ENCODE data around the gene SYNE2.
"Not testable (repeated sequence)": the region's sequence is repeated elsewhere in the genome, so short reads cannot be mapped to it uniquely, and the experiment has no call there.

The SYNE2 gene

GRCh38 chr14:64123241-64123822, 270.5 kb downstream of the SYNE2 start:
- no peak for DNase-seq (ENCODE audit: low read depth)

- no peak for DNase-seq (ENCODE audit: low read depth)
Observed at GRCh38 chr14:64125270-64125669, 272.5 kb downstream of the SYNE2 start.

- DNase-seq (ENCODE audit: low read depth): no peak
Observed at GRCh38 chr14:64126548-64126947, 273.7 kb downstream of the SYNE2 start.

GRCh38 chr14:64137657-64138290, 285.0 kb downstream of the SYNE2 start:
- DNase-seq (ENCODE audit: low read depth): no peak

GRCh38 chr14:64147126-64147790, 294.5 kb downstream of the SYNE2 start:
- no peak for DNase-seq (ENCODE audit: low read depth)

- no peak for DNase-seq (ENCODE audit: low read depth)
Observed at GRCh38 chr14:64149921-64150320, 297.1 kb downstream of the SYNE2 start.

- no peak for DNase-seq (ENCODE audit: low read depth)
Observed at GRCh38 chr14:64158608-64159007, 305.8 kb downstream of the SYNE2 start.

- no peak for DNase-seq (ENCODE audit: low read depth)
Observed at GRCh38 chr14:64159588-64159987, 306.8 kb downstream of the SYNE2 start.

GRCh38 chr14:64170181-64170580, 317.4 kb downstream of the SYNE2 start:
- DNase-seq (ENCODE audit: low read depth): no peak

- no peak for DNase-seq (ENCODE audit: low read depth)
Observed at GRCh38 chr14:64174922-64175782, 322.3 kb downstream of the SYNE2 start.

- DNase-seq (ENCODE audit: low read depth): no peak
Observed at GRCh38 chr14:64176330-64176729, 323.5 kb downstream of the SYNE2 start.

- no peak for DNase-seq (ENCODE audit: low read depth)
Observed at GRCh38 chr14:64178814-64179213, 326.0 kb downstream of the SYNE2 start.

- DNase-seq (ENCODE audit: low read depth): not testable (repeated sequence)
Observed at GRCh38 chr14:64182908-64183307, 330.1 kb downstream of the SYNE2 start.

- DNase-seq (ENCODE audit: low read depth): no peak
Observed at GRCh38 chr14:64184103-64184729, 331.4 kb downstream of the SYNE2 start.

GRCh38 chr14:64185184-64185583, 332.4 kb downstream of the SYNE2 start:
- no peak for DNase-seq (ENCODE audit: low read depth)

- DNase-seq (ENCODE audit: low read depth): no peak
Observed at GRCh38 chr14:64186231-64187129, 333.7 kb downstream of the SYNE2 start.

GRCh38 chr14:64187331-64187730, 334.5 kb downstream of the SYNE2 start:
- no peak for DNase-seq (ENCODE audit: low read depth)

GRCh38 chr14:64190974-64191502, 338.2 kb downstream of the SYNE2 start:
- no peak for DNase-seq (ENCODE audit: low read depth)

GRCh38 chr14:64191756-64192155, 339.0 kb downstream of the SYNE2 start:
- DNase-seq (ENCODE audit: low read depth): no peak

GRCh38 chr14:64193821-64194220, 341.0 kb downstream of the SYNE2 start:
- no peak for DNase-seq (ENCODE audit: low read depth)

GRCh38 chr14:64194404-64194803, 341.6 kb downstream of the SYNE2 start:
- no peak for DNase-seq (ENCODE audit: low read depth)

All from stimulated activated CD8-positive, alpha-beta memory T cell treated with anti-CD3 and anti-CD28 coated beads, Interleukin-12 subunit alpha, Interleukin-12 subunit beta, amount 100 ng/mL, for 4 hours (primary cell).